NCI-H2227 (cell line): ENCODE results near the gene POLR2E.
"Not testable (repeated sequence)": the region's sequence is repeated elsewhere in the genome, so short reads cannot be mapped to it uniquely, and the experiment has no call there.

ENCODE experiments used
- DNase-seq: peaks from one replicate; lab custom pipeline; 2025; ENCODE audit not compliant: unreplicated experiment; lab: John Stamatoyannopoulos, UW

POLR2E gene

DNA sequence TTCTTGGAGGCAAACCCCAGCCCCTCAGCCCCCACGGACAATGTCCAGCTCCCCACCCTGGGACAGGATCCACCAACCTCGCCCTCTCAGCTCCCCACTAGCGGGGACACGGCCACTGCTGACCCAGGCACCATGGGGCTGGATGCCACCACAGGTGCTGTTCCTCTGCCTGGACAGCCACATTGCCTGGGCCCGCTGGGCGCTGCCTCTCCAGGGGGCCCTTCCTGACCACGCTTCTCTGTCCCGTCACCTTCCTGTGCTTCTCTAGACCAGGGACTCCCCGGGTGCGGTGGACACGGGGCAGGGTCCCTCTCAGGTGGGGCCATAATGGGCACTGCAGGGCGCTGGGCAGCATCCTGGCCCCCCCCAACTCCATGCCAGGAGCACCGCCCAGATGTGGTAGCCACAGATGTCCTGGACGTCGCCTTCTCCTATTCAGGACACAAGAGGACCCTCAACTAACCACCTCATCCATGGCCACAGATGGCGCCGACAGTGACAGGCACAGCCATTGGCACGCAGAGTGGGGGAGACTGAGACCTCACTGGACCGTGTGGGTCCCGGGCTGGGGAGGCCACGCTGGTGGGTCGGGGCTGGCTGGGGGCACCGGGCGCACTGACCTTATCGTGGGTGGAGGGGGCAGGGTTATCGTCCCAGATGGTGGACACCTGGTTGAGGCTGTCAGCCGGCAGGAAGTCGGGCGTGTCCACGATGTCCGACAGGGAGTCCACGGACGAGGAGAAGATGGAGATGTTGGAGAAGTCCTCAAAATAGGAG, 32.0 kb upstream of the POLR2E start:
- DNase-seq = no peak

DNA sequence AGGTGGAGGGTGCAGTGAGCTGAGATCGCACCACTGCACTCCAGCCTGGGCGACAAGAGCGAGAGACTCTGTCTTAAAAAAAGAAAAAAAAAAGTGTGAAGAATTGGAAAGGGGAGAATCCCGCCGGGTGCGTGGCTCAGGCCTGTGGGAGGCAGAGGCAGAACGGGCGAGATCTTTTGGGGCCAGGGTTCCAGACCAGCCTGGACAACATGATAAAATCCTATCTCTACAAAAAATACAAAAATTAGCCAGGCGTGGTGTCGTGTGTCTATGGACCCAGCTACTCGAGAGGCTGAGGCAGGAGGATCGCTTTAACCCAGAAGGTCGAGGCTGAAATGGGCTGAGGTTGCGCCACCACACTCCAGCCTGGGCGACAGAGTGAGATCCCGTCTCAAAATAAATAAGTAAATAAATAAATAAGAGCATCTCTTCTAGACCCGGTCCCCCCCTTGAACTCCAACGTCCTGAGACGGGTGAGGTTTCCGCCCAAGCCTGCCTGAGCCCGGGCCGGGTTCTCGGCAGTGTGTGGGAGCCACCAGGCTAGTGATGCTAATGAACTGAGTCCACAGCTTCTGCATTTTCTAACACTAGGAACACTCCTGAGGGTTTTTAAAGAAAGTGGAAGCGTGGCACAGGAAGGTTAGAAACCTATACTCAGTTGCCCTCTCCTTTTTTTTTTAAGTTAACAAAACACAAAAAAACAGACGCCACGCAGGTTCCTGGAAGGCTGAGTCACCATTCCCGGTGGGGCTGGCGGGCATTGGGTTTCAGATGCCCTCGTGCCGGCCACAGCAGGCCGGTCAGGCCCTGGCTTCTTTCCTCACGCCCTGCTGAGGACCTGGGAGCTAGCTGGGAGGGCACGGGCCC, 30.7 kb upstream of the POLR2E start:
- no peak for DNase-seq

DNA sequence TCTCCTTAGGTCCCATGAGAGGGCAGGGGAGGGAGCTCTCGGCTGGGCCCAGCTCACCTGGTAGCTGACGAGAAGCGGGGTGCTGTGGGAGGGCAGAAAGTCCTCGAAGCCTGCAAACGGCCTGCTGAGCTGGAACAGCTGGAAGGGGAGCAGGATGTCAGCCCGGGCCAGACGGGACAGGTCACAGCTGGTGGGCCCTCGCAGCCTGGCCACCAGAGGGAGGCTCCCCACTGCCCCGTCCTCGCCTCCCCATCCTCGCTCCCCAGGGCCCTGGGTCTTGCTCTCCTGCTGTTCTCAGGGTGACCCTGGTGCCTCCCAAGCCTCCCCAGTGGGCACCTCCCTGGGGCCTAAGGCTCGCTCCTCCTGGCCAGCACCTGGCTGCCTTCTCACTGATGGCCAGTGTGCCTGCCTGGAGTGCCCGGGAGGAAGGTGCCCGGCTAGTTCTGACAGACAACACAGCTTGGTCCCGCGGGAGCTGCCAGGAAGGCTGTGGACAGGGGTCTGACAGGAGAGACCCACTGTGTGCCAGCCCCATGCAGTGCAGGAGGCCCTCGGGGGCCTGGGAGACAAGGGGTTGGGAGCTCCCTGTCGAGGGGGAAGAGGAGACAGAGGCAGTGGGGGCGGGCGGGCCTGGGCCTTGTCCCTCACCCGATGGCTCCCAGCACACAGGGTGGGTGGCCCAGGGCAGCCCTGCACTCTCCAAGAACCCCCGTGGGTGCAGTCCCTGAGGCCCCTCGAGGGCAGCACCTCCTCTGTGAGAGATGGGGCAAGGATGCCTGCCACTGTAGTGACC, 28.9 kb upstream of the POLR2E start:
- DNase-seq = no peak

DNA sequence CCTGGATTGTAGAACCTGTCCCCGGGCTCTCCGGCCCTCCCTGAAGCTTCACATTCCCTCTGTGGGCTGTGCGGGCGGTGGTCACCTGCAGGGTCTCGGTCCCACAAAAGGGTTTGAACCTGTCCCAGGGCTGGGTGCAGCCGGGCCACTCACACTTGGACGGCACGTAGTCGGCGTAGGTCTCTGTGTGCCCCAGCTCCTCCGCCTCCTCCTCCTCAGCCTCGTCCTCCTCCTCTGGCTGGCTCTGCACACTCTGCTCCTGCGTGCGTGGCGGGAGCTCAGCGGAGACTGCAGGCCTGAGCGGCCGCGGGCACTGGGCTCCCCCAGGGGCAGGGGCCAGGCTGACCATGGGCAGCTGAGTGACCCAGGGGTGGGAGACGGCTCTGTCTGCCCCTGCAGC, 28.2 kb upstream of the POLR2E start:
- DNase-seq = no peak

DNA sequence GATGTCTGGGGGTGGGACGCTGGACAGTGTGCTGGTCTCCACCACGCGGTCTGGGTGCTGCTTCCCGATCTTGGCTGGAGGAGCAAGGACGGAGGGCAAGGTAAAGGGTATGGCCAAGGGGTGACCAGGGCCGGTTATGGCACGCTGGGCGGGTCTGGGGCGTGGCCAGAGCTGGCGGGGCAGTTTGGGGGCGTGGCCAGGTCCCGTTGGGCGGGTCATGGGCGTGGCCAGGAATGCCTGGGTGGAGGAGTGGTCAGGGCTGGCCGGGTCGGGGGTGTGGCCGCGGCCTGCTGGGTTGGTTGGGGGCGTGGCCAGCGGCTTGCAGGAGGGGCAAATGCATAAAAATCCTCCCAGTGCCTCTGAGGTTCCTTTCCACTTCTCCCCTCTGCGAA, 27.8 kb upstream of the POLR2E start:
- no peak for DNase-seq

DNA sequence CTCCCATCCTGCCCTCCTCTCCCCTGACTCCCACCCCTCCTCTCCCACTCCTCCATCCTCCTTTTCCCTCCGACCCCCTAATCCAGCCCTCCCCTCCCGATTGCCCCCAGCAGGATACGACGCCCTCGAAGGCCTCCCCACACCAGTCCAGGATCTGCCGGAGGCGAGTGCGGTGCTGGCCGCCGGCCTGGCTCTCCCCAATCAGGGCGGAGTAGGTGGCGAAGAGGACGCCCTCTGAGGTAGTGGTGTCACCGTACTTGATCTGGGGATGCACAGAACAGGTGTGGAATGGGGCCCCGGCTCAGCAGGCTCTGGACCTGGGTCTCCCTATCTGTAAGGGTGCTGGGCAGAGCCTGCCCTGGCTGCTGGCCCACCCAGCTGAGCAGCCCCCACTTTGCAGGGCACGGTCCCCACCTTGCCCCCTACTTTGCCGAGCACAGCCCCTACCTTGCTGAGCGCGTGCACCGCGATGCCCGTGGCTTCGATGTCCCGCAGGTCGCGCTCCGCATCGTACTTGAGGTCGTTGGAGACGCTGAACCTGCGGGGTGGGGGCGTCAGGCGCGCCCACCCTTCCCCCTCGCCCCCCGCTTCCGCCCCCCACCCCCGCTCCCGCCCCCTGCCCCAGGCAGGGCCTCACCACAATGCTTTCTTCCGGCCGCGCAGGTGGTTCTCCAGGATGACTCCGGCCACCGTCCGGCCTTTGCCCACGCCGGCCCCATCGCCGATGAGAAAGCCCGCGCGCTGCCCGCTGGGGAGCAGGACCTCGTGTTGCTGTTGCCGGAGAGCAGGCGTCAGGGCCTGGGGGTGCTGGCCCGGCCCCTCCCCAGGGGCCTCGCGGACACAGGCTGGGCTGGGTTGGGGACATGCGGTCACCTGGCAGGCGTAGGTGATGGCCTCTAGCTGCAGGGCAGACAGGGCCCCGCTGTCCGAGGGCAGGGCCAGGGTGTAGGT, 27.1 kb upstream of the POLR2E start:
- DNase-seq = no peak

DNA sequence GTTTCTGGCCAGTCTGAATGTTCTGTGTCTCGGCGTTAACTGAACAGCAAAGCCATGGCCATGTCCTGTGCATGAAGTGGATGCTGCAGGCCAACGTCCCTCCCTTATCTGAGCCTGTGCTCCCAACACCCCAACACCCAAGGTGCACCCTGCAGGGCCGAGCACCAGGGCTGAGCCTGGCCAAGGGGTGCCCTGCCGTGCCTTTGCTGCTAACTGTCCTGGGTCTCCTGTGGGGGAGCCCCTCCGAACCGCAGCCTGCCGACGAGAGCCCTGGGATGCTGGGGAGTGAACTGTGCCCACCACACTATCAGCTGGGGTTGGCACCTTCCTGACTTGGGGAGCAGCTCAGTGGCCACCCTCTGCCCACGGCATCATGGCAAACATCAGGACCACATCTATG, 26.2 kb upstream of the POLR2E start:
- DNase-seq = no peak

DNA sequence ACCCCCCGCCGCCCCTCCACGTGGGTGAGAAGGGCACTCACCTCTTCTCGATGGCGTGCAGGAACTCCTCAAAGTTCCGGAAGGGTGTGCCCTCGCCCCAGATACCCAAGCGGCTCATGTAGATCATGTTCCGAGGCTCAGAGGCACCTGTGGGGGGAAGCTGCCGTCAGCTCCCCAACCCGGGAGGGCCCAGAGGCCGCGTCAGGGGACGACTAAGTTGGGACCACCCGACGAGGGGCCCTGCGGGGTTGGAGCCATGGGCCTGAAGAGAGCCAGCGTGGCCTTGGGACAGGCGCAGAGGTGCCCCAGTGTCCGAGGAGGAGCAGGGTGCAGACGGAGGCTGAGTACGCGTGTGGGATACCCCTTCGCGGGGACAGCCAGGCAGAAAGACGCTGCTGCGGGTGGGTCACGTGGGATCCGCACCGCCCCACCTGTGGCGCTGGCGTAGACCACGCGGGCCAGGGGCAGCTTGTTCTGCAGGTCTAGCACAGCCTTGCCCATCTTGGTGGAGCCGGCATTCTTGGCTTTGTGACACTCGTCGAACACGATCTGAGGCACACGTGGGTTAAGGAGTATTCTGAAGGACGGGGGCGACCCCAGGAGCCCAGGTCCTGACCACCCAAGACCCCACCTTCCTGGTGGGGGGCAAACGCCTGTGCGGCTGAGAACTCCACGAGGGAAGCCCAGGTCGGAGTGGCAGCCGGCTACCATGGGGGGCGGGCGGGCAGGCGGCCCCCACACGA, 24.5 kb upstream of the POLR2E start:
- DNase-seq = no peak

DNA sequence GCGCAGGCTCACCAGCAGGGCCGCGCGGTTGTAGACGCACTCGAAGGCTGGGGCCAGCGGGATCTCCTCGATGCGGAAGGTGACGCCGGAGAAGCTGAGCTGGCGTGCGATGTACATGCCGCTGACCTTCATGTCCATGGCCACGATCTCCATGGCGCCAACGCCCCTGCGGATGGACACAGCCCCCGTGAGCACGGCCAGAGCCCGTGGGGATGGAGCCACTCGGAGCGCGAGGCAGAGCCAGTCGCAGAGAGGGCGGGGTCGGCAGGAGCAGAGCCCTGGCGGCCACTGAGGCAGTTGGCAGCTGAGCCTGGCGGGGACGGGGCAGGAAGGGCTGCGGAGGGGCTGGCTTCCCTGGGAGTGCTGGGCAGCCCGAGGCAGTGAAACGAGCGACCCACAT, 23.8 kb upstream of the POLR2E start:
- DNase-seq = no peak

DNA sequence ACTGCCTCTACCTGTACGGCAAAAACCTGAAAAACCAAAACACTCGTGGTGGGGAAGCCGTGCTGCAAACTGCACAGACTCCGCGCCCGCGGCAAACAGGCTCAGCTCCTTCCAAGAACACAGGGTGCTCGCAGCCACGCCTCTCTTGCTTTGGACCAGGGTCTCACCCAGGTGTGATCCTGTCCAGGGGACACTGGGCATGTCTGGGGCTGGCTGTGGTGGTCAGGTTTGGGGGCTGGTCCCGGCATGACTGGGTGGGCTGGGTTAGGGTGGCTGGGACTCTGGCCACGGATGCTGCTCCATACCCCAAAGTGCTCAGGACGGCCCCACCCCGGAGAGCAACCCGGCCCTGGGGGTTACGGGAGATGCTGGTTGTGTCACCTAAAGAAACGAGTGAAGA, 22.5 kb upstream of the POLR2E start:
- DNase-seq = no peak

DNA sequence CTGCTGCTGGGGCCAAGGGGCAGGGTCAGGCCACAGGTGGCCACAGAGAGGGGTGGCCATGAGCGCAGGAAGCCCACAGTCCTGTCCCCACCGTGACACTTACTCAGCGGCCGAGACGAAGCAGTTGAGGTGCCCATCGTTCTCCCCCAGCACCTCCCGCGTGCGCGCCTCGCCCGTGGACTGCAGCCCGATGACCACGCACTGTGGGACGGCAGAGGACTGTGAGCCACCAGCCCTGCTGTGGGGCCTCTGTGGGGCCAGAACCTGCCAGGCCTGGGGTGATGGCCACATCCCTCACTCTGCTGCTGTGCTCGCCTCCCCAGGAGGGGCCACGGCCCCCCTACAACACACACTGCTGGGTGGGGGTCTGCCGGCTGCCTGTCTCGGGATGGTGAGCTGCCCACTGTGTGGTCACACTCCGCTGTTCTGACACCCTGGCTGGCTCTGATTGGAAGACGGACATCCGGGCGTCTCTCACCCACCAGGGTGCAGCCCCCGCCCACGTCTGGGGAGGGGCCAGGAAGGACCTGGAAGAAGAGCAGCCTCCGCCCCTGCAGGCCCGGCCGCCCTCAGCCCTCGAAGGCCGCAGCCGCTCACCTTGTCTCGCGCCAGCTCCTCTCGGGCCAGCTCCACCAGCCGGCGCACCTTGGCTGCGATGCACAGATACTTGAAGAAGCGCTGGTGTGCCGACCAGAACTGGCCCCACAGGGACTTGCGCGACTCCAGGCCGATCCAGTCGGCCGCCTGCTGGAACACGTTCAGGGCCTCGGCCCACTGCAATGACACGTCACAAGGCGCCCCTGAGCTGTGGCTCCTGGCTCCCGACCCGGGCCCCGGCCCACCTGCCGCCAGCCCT, 21.8 kb upstream of the POLR2E start:
- DNase-seq = no peak

DNA sequence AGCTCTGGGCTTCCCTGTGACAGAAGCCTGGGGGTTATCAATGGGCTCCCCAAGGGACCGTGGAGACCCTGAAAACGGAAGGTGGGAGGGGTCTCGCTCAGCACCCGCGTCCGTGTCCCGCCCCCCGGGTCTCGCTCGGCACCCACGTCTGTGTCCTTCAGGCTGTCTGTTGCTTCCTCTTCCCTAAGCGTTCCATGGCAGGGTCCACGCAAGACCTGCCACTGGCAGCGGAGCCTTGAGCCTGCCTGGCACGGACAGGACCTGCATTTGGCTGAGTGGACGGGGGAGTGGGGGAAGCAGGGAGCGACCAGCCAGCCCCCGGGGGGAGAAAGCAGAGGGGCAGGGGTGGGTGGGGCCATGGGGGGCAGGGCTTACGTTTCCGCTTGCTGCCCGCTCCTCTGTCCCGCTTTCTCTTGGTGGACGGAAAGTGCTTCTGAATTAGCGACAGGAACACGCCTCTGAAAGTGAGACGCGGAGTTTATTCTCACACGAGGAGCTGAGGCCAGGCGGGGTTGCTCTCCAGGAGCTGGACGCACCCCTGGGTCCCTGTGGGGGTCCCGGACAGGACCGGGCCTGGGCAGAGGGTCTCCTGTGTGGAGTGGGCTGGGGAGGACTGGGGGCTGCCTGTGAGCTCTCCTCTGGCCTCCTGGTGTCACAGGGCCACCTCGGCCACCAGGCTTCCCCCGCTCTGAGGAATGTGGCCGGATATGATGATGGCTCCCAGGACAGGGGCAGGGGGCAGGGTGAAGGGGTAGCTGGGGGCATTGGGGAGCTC, 20.7 kb upstream of the POLR2E start:
- no peak for DNase-seq

DNA sequence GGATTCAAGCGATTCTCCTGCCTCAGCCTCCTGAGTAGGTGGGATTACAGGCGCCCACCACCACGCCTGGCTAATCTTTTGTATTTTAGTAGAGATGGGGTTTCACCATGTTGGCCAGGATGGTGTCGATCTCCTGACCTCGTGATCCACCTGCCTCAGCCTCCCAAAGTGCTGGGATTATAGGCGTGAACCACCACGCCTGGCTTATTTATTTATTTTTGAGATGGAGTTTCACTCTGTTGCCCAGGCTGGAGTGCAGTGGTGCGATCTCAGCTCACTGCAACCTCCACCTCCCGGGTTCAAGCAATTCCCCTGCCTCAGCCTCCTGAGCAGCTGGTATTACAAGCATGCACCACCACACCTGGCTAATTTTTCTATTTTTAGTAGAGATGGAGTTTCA, 19.6 kb upstream of the POLR2E start:
- not testable (repeated sequence) for DNase-seq

DNA sequence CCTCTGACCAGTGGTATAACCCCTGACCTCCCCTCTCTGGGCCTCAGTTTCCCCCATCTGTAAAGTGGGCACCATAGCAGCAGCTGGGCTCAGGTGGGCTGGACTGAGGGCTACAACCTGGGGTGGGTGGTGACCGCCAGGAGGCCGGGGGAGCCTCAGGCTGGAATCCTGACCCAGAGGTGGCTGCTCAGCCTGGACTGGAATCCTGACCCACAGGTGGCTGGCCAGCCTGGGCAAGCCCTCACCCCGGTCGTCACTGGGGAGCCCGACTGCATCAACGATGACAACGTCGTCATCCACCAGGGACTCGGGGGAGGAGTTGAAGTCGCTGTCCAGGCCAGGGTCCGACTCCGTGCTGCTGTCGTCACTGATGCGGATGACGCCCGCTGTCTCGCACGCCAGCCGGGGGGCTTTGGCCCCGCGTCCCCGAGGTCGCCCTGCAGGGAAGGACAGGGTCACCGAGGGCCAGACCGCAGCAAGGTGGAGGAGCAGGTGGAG, 18.9 kb upstream of the POLR2E start:
- DNase-seq = no peak

DNA sequence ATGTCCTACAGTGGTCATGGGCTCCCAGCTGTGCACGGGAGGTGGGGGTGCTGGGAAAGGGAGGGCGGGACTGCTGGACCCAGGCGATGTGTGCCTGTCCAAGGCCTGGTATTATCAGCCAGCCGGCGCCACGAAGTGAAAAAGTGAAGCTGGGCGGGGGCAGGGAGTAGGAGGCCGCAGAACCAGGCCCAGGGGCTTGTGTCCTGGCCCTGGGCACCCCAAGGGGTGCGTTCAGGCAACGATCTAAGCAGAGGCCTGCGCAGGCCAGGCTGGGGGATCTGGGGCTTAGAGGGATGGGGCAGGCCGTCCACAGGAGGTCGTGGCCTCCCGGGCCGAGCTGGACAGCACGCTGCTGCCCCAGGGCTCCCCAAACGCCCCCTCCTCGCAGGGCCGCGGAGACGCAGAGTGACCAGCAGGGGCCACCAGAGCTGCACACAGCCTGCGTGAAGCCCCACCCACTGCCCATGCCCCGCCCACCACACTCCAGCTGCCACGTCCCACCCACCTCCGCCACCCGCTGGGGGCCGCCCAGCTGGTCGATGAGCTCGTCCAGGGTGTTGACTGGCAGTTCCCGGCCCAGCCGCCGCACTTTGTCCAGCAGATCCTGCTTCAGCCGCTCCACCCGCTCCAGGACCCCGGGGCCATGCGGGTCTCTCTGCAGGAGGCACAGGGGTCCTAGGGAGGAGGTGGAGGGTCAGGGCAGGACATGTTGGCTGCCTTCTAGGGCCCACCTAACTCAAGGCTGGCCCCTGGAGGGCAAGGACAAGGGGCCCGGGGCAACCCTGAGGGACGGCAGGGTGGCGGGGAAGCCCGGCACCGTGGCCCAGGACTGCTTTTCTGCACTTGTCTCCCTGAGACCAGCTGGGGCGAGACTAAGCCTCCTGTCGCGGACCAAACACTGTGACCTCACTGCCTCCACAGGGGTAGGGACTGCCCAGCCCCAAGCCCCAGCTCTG, 18.1 kb upstream of the POLR2E start:
- no peak for DNase-seq

DNA sequence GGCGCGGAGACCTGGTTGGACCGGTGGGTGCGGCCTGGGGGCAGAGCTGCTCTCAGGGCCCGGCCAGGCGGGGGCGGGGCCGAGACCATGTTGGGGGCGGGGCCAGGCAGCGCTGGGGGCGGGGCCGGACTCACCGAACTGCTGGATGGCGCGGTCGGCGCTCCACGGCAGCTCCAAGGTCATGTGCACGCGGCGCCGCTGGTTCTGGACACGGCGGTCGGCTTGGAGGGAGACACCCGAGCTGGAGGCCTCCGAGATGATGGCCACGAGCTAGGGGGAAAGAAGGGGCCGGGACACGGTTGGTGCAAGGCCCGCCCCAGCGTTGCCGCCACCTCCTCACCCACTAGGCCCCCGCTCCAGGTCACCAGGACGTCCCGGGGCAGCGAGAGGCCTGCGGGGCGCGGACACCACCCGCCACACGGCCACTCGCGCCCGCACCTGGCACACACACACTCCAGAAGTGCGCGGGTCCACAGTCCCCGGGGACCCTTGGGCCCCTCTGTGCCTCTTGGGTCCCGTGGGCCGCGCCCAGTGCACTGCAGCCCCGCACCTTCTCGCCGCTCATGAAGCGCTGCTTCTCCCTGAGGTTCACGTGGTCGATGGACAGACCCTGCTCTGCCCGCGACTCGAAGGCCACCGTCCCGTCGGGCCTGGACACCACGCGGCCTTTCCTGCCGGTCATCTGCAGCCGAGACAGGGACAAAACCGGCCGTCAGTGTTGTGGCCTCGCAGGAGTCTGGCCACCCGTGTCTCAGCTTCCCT, 17.3 kb upstream of the POLR2E start:
- no peak for DNase-seq
